HepG2 (cell line): ENCODE measurements around the gene LOC128125822.

ENCODE experiments used
- ADNP ChIP-seq: sonication (generic); formaldehyde crosslinking; IDR thresholded peaks from 2 replicates; pipeline ENCODE4 v1.4.0; 2020; ENCODE audit warnings: missing genetic modification reagents
- ASH2L ChIP-seq: fragments of 300-600, 200-600 bp; sonication (generic); IDR thresholded peaks from 2 replicates; pipeline ENCODE4 v1.7.0; 2017; ENCODE audit warnings: low read depth, mild to moderate bottlenecking, moderate library complexity, mixed read lengths, low read length; ENCODE audit not compliant: insufficient read length
- CHD2 ChIP-seq: IDR thresholded peaks from 2 replicates; pipeline ENCODE4 v1.6.1; 2011; ENCODE audit warnings: low read depth, low read length, improper control_type of control experiment
- HNRNPK ChIP-seq: fragments of 200-400 bp; formaldehyde crosslinking; IDR thresholded peaks from 2 replicates; pipeline ENCODE4 v1.6.1; 2018; ENCODE audit warnings: low read length, low read depth, moderate library complexity, mild to moderate bottlenecking; ENCODE audit not compliant: poor library complexity, severe bottlenecking
- HOXA7 ChIP-seq: sonication (generic); formaldehyde crosslinking; IDR thresholded peaks from 2 replicates; pipeline ENCODE4 v1.8.1; 2022; ENCODE audit warnings: mild to moderate bottlenecking, missing genetic modification reagents, moderate library complexity
- IKZF4 ChIP-seq: sonication (generic); formaldehyde crosslinking; IDR thresholded peaks from 2 replicates; pipeline ENCODE4 v1.5.1; 2020; ENCODE audit warnings: borderline replicate concordance, mild to moderate bottlenecking, low read depth, missing genetic modification reagents; ENCODE audit errors: not compliant biosample characterization
- KAT7 ChIP-seq: IDR thresholded peaks from 2 replicates; pipeline ENCODE4 v1.6.1; 2018; ENCODE audit warnings: borderline replicate concordance, missing compliant biosample characterization
- KDM2A ChIP-seq: sonication (generic); formaldehyde crosslinking; IDR thresholded peaks from 2 replicates; pipeline ENCODE4 v1.4.0; 2020; ENCODE audit warnings: low read depth, missing genetic modification reagents, borderline replicate concordance
- MATR3 ChIP-seq: sonication (generic); formaldehyde crosslinking; IDR thresholded peaks from 2 replicates; pipeline ENCODE4 v1.4.0; 2020; ENCODE audit warnings: missing genetic modification reagents
- MTF1 ChIP-seq: sonication (generic); formaldehyde crosslinking; IDR thresholded peaks from 2 replicates; pipeline ENCODE4 v1.5.0; 2020; ENCODE audit warnings: missing genetic modification reagents
- NFKBIZ ChIP-seq: IDR thresholded peaks from 2 replicates; pipeline ENCODE4 v1.6.1; 2018; ENCODE audit warnings: missing genetic modification reagents, missing compliant biosample characterization
- ONECUT2 ChIP-seq: sonication (generic); formaldehyde crosslinking; IDR thresholded peaks from 2 replicates; pipeline ENCODE4 v1.4.0; 2020; ENCODE audit warnings: missing genetic modification reagents
- SAFB2 ChIP-seq: sonication (generic); formaldehyde crosslinking; IDR thresholded peaks from 2 replicates; pipeline ENCODE4 v1.5.1; 2020; ENCODE audit warnings: missing genetic modification reagents, low read depth, mild to moderate bottlenecking, borderline replicate concordance
- SOX13 ChIP-seq, 3 experiments: fragments of 450-650 bp in 1 of 3; sonication (generic) in 1 of 3; formaldehyde crosslinking in 1 of 3; IDR thresholded peaks in 2 of 3; conservative IDR thresholded peaks in 1 of 3; 2 replicates each; pipeline versions ENCODE4 v1.5.0 to v1.6.1; 2016 to 2020; ENCODE audit warnings: antibody characterized with exemption in 1 of 3, mild to moderate bottlenecking in 1 of 3, missing compliant biosample characterization in 1 of 3, missing genetic modification reagents in 1 of 3, moderate library complexity in 1 of 3
- SP5 ChIP-seq: IDR thresholded peaks from 2 replicates; pipeline ENCODE4 v1.6.1; 2016; ENCODE audit warnings: low read depth, borderline replicate concordance
- SRF ChIP-seq: IDR thresholded peaks from 2 replicates; pipeline ENCODE4 v1.6.1; 2011; ENCODE audit warnings: mild to moderate bottlenecking, low read depth, low read length, moderate library complexity
- TEAD2 ChIP-seq: sonication (generic); formaldehyde crosslinking; IDR thresholded peaks from 2 replicates; pipeline ENCODE4 v1.9.0; 2021; ENCODE audit warnings: missing genetic modification reagents
- TMF1 ChIP-seq: sonication (generic); formaldehyde crosslinking; IDR thresholded peaks from 2 replicates; pipeline ENCODE4 v1.8.1; 2022; ENCODE audit warnings: low read depth, missing genetic modification reagents
- ZIK1 ChIP-seq: sonication (generic); formaldehyde crosslinking; IDR thresholded peaks from 2 replicates; pipeline ENCODE4 v1.5.0; 2020; ENCODE audit warnings: mild to moderate bottlenecking, low read depth, missing genetic modification reagents, borderline replicate concordance
- ZNF484 ChIP-seq: sonication (generic); formaldehyde crosslinking; IDR thresholded peaks from 2 replicates; pipeline ENCODE4 v1.5.1; 2020; ENCODE audit warnings: mild to moderate bottlenecking, low read depth, missing genetic modification reagents, borderline replicate concordance
- ZNF616 ChIP-seq: sonication (generic); formaldehyde crosslinking; IDR thresholded peaks from 2 replicates; pipeline ENCODE4 v1.5.0; 2020; ENCODE audit warnings: low read depth, mild to moderate bottlenecking, missing genetic modification reagents
- ZNF672 ChIP-seq: sonication (generic); formaldehyde crosslinking; IDR thresholded peaks from 2 replicates; pipeline ENCODE4 v1.8.1; 2022; ENCODE audit warnings: missing genetic modification reagents
- ZNF768 ChIP-seq: sonication (generic); formaldehyde crosslinking; IDR thresholded peaks from 2 replicates; pipeline ENCODE4 v1.4.0; 2020; ENCODE audit warnings: missing genetic modification reagents
- ZNF775 ChIP-seq: sonication (generic); formaldehyde crosslinking; IDR thresholded peaks from 2 replicates; pipeline ENCODE4 v1.4.0; 2020; ENCODE audit warnings: missing genetic modification reagents, mild to moderate bottlenecking, moderate library complexity, borderline replicate concordance
- ZNF816 ChIP-seq: sonication (generic); formaldehyde crosslinking; IDR thresholded peaks from 2 replicates; pipeline ENCODE4 v1.8.0; 2022; ENCODE audit warnings: missing genetic modification reagents, mild to moderate bottlenecking, borderline replicate concordance
- ZSCAN30 ChIP-seq: sonication (generic); formaldehyde crosslinking; IDR thresholded peaks from 2 replicates; pipeline ENCODE4 v1.5.0; 2020; ENCODE audit warnings: mild to moderate bottlenecking, missing genetic modification reagents
- TF ChIP-seq, protein P1 (sequence below): sonication (generic); formaldehyde crosslinking; IDR thresholded peaks from 2 replicates; pipeline ENCODE4 v1.5.0; 2020; ENCODE audit warnings: missing genetic modification reagents
- TF ChIP-seq, protein P2 (sequence below): sonication (generic); formaldehyde crosslinking; IDR thresholded peaks from 2 replicates; pipeline ENCODE4 v1.9.0; 2022; ENCODE audit warnings: missing genetic modification reagents, mild to moderate bottlenecking, borderline replicate concordance
- TF ChIP-seq, protein P3 (sequence below): sonication (generic); IDR thresholded peaks from 2 replicates; pipeline ENCODE4 v1.6.1; 2016; ENCODE audit warnings: low read depth, borderline replicate concordance

LOC128125822 gene

DNA sequence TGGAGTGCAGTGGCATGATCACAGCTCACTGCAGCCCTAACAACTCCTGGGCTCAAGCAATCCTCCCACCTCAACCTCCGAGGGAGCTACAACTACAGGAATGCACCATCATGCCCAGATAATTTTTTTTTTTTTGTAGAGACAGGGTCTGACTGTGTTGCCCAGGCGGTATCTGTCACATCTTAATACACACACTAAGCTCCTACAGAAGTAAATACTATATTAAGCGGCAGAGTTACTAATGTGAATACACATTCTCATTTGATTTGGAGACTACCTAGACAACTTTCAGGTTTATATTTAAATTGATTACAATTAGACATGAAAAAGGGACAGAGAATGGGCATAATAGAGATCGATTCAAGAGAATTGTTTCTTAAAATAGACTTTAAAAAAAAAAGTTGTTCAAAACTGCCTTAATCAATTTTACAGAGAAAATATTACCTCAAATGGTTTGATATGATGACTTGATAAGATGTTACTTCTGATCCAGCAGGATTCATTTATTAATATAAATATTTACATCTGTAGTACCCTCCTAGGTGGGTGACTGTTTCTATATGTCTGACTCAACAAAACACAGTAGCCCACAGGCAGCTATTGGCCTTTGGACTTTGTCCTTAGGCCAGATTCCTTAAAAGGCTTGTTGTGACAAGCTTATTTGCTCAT is 7.1 kb upstream of the LOC128125822 start (continued):
- TF ChIP-seq, protein P1, sequence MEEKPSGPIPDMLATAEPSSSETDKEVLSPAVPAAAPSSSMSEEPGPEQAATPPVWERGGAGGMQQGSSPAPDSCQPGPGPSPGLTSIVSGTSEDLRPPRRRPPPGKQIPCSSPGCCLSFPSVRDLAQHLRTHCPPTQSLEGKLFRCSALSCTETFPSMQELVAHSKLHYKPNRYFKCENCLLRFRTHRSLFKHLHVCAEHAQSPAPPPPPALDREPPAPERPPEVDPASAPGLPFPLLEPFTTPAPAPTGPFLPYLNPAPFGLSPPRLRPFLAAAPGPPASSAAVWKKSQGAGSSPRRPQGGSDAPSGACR = no peak
- TF ChIP-seq ONECUT2 (CRISPR knock-in tag) = no peak
- no peak for TF ChIP-seq ZNF672
- no peak for TF ChIP-seq ZNF616 (CRISPR knock-in tag)
- TF ChIP-seq ZNF768 (CRISPR knock-in tag) = no peak
- TF ChIP-seq TEAD2 = no peak
- TF ChIP-seq ZNF484 (CRISPR knock-in tag) = no peak
- TF ChIP-seq HOXA7 (CRISPR knock-in tag) = no peak
- TF ChIP-seq KDM2A = no peak
- no peak for TF ChIP-seq ZSCAN30
- no peak for TF ChIP-seq ZIK1 (CRISPR knock-in tag)
- TF ChIP-seq ASH2L = peak; percentile 85
- no peak for TF ChIP-seq MATR3
- TF ChIP-seq, protein P2, sequence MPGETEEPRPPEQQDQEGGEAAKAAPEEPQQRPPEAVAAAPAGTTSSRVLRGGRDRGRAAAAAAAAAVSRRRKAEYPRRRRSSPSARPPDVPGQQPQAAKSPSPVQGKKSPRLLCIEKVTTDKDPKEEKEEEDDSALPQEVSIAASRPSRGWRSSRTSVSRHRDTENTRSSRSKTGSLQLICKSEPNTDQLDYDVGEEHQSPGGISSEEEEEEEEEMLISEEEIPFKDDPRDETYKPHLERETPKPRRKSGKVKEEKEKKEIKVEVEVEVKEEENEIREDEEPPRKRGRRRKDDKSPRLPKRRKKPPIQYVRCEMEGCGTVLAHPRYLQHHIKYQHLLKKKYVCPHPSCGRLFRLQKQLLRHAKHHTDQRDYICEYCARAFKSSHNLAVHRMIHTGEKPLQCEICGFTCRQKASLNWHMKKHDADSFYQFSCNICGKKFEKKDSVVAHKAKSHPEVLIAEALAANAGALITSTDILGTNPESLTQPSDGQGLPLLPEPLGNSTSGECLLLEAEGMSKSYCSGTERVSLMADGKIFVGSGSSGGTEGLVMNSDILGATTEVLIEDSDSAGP = no peak
- peak; percentile 99 for TF ChIP-seq SRF
- TF ChIP-seq IKZF4 (CRISPR knock-in tag) = no peak
- no peak for TF ChIP-seq SP5 (CRISPR knock-in tag)
- TF ChIP-seq CHD2 = no peak
- peak; percentile 64; the same call in 1 of the 2 replicates for TF ChIP-seq ZNF816 (CRISPR knock-in tag)
- TF ChIP-seq SOX13 (IDR thresholded peaks at IDR 0.05) = peak; percentile 54; the same call in 1 of the 2 replicates
- TF ChIP-seq SOX13 (CRISPR knock-in tag; conservative IDR thresholded peaks at IDR 0.05 in 1 of 2, IDR thresholded peaks at IDR 0.05 in 1 of 2) = peak in 1 of 2 experiments; percentile 90; a peak in 2 of 4 replicates
- no peak for TF ChIP-seq TMF1 (CRISPR knock-in tag)
- TF ChIP-seq ADNP = no peak
- TF ChIP-seq, protein P3, sequence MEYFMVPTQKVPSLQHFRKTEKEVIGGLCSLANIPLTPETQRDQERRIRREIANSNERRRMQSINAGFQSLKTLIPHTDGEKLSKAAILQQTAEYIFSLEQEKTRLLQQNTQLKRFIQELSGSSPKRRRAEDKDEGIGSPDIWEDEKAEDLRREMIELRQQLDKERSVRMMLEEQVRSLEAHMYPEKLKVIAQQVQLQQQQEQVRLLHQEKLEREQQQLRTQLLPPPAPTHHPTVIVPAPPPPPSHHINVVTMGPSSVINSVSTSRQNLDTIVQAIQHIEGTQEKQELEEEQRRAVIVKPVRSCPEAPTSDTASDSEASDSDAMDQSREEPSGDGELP = peak; percentile 61; the same call in 1 of the 2 replicates
- no peak for TF ChIP-seq ZNF775 (CRISPR knock-in tag)
- no peak for TF ChIP-seq MTF1 (CRISPR knock-in tag)
- no peak for TF ChIP-seq SAFB2 (CRISPR knock-in tag)
- no peak for TF ChIP-seq KAT7 (CRISPR knock-in tag)
- no peak for TF ChIP-seq HNRNPK
- no peak for TF ChIP-seq NFKBIZ (CRISPR knock-in tag)
